SK-N-SH treated with all-trans-retinoic acid at 6 μM for 48 hours (cell line): ENCODE measurements around the gene FAM8A1.

Experiments
- ATAC-seq: fragments of 200-7000 bp; cut with Tn5 transposase; 3 replicates; pipeline ENCODE4 v1.9.1; 2020; ENCODE audit warnings: mild to moderate bottlenecking, moderate library complexity
- ARNTL ChIP-seq: fragments of 450-650 bp; formaldehyde crosslinking; IDR thresholded peaks from 2 replicates; pipeline ENCODE4 v1.5.0; 2020; ENCODE audit warnings: low read depth, mild to moderate bottlenecking, moderate library complexity, borderline replicate concordance
- BACH2 ChIP-seq: fragments of 250-450 bp; sonication (Bioruptor Pico); IDR thresholded peaks from 2 replicates; pipeline ENCODE4 v1.9.0; 2021; ENCODE audit warnings: mild to moderate bottlenecking, borderline replicate concordance
- CREB5 ChIP-seq: fragments of 250-450 bp; sonication (Bioruptor Pico); IDR thresholded peaks from 2 replicates; pipeline ENCODE4 v1.5.1; 2020; ENCODE audit warnings: low read depth, mild to moderate bottlenecking, moderate library complexity
- CSDC2 ChIP-seq: fragments of 250-450 bp; sonication (Bioruptor Pico); IDR thresholded peaks from 2 replicates; pipeline ENCODE4 v1.5.0; 2020; ENCODE audit warnings: mild to moderate bottlenecking, moderate library complexity
- CSRNP3 ChIP-seq: fragments of 250-450 bp; sonication (Bioruptor Pico); IDR thresholded peaks from 2 replicates; pipeline ENCODE4 v1.5.1; 2021; ENCODE audit warnings: mild to moderate bottlenecking, moderate library complexity
- ESRRG ChIP-seq: fragments of 250-450 bp; sonication (Bioruptor Pico); IDR thresholded peaks from 2 replicates; pipeline ENCODE4 v1.6.1; 2021; ENCODE audit warnings: mild to moderate bottlenecking
- GLIS3 ChIP-seq: fragments of 250-450 bp; sonication (Bioruptor Pico); IDR thresholded peaks from 2 replicates; pipeline ENCODE4 v1.5.0; 2020; ENCODE audit warnings: mild to moderate bottlenecking, moderate library complexity
- OSR1 ChIP-seq: fragments of 250-450 bp; sonication (Bioruptor Pico); IDR thresholded peaks from 2 replicates; pipeline ENCODE4 v1.8.0; 2022; ENCODE audit warnings: moderate library complexity, mild to moderate bottlenecking, inconsistent platforms
- PATZ1 ChIP-seq: fragments of 250-450 bp; sonication (Bioruptor Pico); IDR thresholded peaks from 2 replicates; pipeline ENCODE4 v1.8.0; 2020; ENCODE audit warnings: mild to moderate bottlenecking, moderate library complexity, borderline replicate concordance
- POU6F1 ChIP-seq: fragments of 250-450 bp; sonication (Bioruptor Pico); IDR thresholded peaks from 2 replicates; pipeline ENCODE4 v1.8.0; 2021; ENCODE audit warnings: low read depth, mild to moderate bottlenecking, moderate library complexity, borderline replicate concordance
- PPARA ChIP-seq: fragments of 250-450 bp; sonication (Bioruptor Pico); IDR thresholded peaks from 2 replicates; pipeline ENCODE4 v1.5.0; 2020; ENCODE audit warnings: mild to moderate bottlenecking, borderline replicate concordance
- RARB ChIP-seq: fragments of 250-450 bp; sonication (Bioruptor Pico); IDR thresholded peaks from 2 replicates; pipeline ENCODE4 v1.8.0; 2021; ENCODE audit warnings: mild to moderate bottlenecking, moderate library complexity
- SNAI2 ChIP-seq: fragments of 250-450 bp; sonication (Bioruptor Pico); IDR thresholded peaks from 2 replicates; pipeline ENCODE4 v1.5.0; 2020; ENCODE audit warnings: mild to moderate bottlenecking, moderate library complexity
- TCF4 ChIP-seq: fragments of 250-450 bp; sonication (Bioruptor Pico); IDR thresholded peaks from 2 replicates; pipeline ENCODE4 v1.8.0; 2021; ENCODE audit warnings: mild to moderate bottlenecking, moderate library complexity, borderline replicate concordance
- TOX ChIP-seq: fragments of 250-450 bp; sonication (Bioruptor Pico); IDR thresholded peaks from 2 replicates; pipeline ENCODE4 v1.8.0; 2021; ENCODE audit warnings: mild to moderate bottlenecking, moderate library complexity, borderline replicate concordance
- TSHZ2 ChIP-seq: fragments of 250-450 bp; sonication (Bioruptor Pico); IDR thresholded peaks from 2 replicates; pipeline ENCODE4 v1.5.0; 2020; ENCODE audit warnings: mild to moderate bottlenecking, moderate library complexity
- ZC3H10 ChIP-seq: fragments of 250-450 bp; sonication (Bioruptor Pico); IDR thresholded peaks from 2 replicates; pipeline ENCODE4 v1.5.1; 2021; ENCODE audit warnings: mild to moderate bottlenecking, moderate library complexity
- ZFP3 ChIP-seq: fragments of 250-450 bp; sonication (Bioruptor Pico); IDR thresholded peaks from 2 replicates; pipeline ENCODE4 v1.5.0; 2020; ENCODE audit warnings: mild to moderate bottlenecking, moderate library complexity
- ZNF565 ChIP-seq: fragments of 450-650 bp; formaldehyde crosslinking; conservative IDR thresholded peaks from 2 replicates; pipeline ENCODE4 v1.5.0; 2020; ENCODE audit warnings: low read depth, mild to moderate bottlenecking, moderate library complexity
- ZNF70 ChIP-seq: fragments of 450-650 bp; formaldehyde crosslinking; IDR thresholded peaks from 2 replicates; pipeline ENCODE4 v1.5.0; 2020; ENCODE audit warnings: mild to moderate bottlenecking, moderate library complexity
- ZNF8 ChIP-seq: fragments of 450-650 bp; formaldehyde crosslinking; IDR thresholded peaks from 2 replicates; pipeline ENCODE4 v1.5.0; 2020; ENCODE audit warnings: mild to moderate bottlenecking, moderate library complexity

FAM8A1 gene

GRCh38 chr6:17621003-17621402 lies 20.9 kb downstream of the FAM8A1 start:
- TF ChIP-seq PPARA: no peak
- no peak for TF ChIP-seq SNAI2 (CRISPR knock-in tag)
- no peak for TF ChIP-seq TSHZ2 (CRISPR knock-in tag)
- TF ChIP-seq ARNTL (CRISPR knock-in tag): no peak
- no peak for TF ChIP-seq ZFP3 (CRISPR knock-in tag)
- TF ChIP-seq ZC3H10 (CRISPR knock-in tag): no peak
- TF ChIP-seq PATZ1 (CRISPR knock-in tag): no peak
- TF ChIP-seq CSDC2 (CRISPR knock-in tag): no peak
- no peak for TF ChIP-seq RARB
- no peak for TF ChIP-seq GLIS3
- no peak for TF ChIP-seq ZNF565 (CRISPR knock-in tag)
- no peak for TF ChIP-seq TOX (CRISPR knock-in tag)
- TF ChIP-seq BACH2 (CRISPR knock-in tag): no peak
- ATAC-seq: no peak

- TF ChIP-seq TCF4 (no peak), ZFP3 (CRISPR knock-in tag) (no peak), POU6F1 (no peak), OSR1 (CRISPR knock-in tag) (no peak), BACH2 (CRISPR knock-in tag) (no peak), CREB5 (CRISPR knock-in tag) (no peak), CSRNP3 (CRISPR knock-in tag) (no peak), ZC3H10 (CRISPR knock-in tag) (no peak)
- TF ChIP-seq, all 23 proteins: peak for 0
- no peak; the same call in 2 of the 3 replicates for ATAC-seq
Measured at GRCh38 chr6:17622144-17622543, 22.0 kb downstream of the FAM8A1 start.

- no peak for ATAC-seq
- TF ChIP-seq ZNF70 (CRISPR knock-in tag) (no peak), BACH2 (CRISPR knock-in tag) (no peak), PPARA (no peak), ZNF8 (CRISPR knock-in tag) (no peak), TCF4 (no peak), ESRRG (CRISPR knock-in tag) (no peak), POU6F1 (no peak)
Measured at GRCh38 chr6:17624396-17624795, 24.3 kb downstream of the FAM8A1 start.
